OCI-LY1 (cell line): ENCODE data around the gene RILPL2.
"Not testable (repeated sequence)": the region's sequence is repeated elsewhere in the genome, so short reads cannot be mapped to it uniquely, and the experiment has no call there.

ENCODE experiments used
- H2AFZ ChIP-seq: fragments of 200-600 bp; sonication (generic), shearing (Covaris generic); 2 replicates; pipeline ENCODE4 v1.6.0; 2014; ENCODE audit warnings: antibody characterized with exemption, mild to moderate bottlenecking, low read length
- H3F3A ChIP-seq: fragments of 200-600 bp; sonication (generic), shearing (Covaris generic); 2 replicates; pipeline ENCODE4 v1.6.0; 2014; ENCODE audit warnings: mild to moderate bottlenecking, antibody characterized with exemption, low read length, moderate library complexity; ENCODE audit not compliant: insufficient read depth
- H3K27ac ChIP-seq: fragments of 200-600 bp; sonication (generic); 2 replicates; pipeline ENCODE4 v1.5.1; 2014; ENCODE audit warnings: low read length, mixed run types, mild to moderate bottlenecking, low read depth; ENCODE audit not compliant: poor library complexity, severe bottlenecking
- H3K27me3 ChIP-seq: fragments of 200-600 bp; sonication (generic); 2 replicates; pipeline ENCODE4 v1.6.0; 2014; ENCODE audit warnings: antibody characterized with exemption, mild to moderate bottlenecking, low read length, moderate library complexity; ENCODE audit not compliant: insufficient read depth
- H3K36me3 ChIP-seq: fragments of 200-600 bp; sonication (generic); 2 replicates; pipeline ENCODE4 v1.6.1; 2014; ENCODE audit warnings: mild to moderate bottlenecking, antibody characterized with exemption, low read length, moderate library complexity, mixed read lengths; ENCODE audit not compliant: insufficient read depth
- H3K4me1 ChIP-seq: fragments of 200-600 bp; sonication (generic); 2 replicates; pipeline ENCODE4 v1.5.1; 2014; ENCODE audit warnings: mild to moderate bottlenecking, low read length, moderate library complexity; ENCODE audit not compliant: insufficient read depth, severe bottlenecking
- H3K4me2 ChIP-seq: fragments of 200-600 bp; sonication (generic), shearing (Covaris generic); 2 replicates; pipeline ENCODE4 v1.6.1; 2014; ENCODE audit warnings: low read length
- H3K4me3 ChIP-seq: fragments of 200-600 bp; sonication (generic); 2 replicates; pipeline ENCODE4 v1.5.1; 2014; ENCODE audit warnings: low read length, low read depth, mild to moderate bottlenecking, mixed read lengths; ENCODE audit not compliant: poor library complexity, severe bottlenecking
- H3K79me2 ChIP-seq: fragments of 200-600 bp; shearing (Covaris generic); 2 replicates; pipeline ENCODE4 v1.6.1; 2016; ENCODE audit warnings: mixed run types, low read length, mixed read lengths; ENCODE audit not compliant: insufficient read depth
- H3K9ac ChIP-seq: fragments of 200-600 bp; sonication (generic), shearing (Covaris generic); 2 replicates; pipeline ENCODE4 v1.6.1; 2014; ENCODE audit warnings: mild to moderate bottlenecking, low read length, mixed read lengths
- H3K9me2 ChIP-seq: fragments of 200-600 bp; sonication (generic), shearing (Covaris generic); 2 replicates; pipeline ENCODE4 v1.6.1; 2014; ENCODE audit warnings: low read depth, mild to moderate bottlenecking, low read length, mixed read lengths
- H3K9me3 ChIP-seq: fragments of 200-600 bp; shearing (Covaris generic); 2 replicates; pipeline ENCODE4 v1.6.1; 2014; ENCODE audit warnings: low read length, mixed read lengths
- H4K20me1 ChIP-seq: fragments of 200-600 bp; sonication (generic), shearing (Covaris generic); 2 replicates; pipeline ENCODE4 v1.6.0; 2016; ENCODE audit warnings: mild to moderate bottlenecking, low read length; ENCODE audit not compliant: insufficient read depth
- CTCF ChIP-seq: fragments of 200-600 bp; sonication (generic), shearing (Covaris generic); IDR thresholded peaks from 2 replicates; pipeline ENCODE4 v1.5.1; 2017; ENCODE audit warnings: mild to moderate bottlenecking, antibody characterized with exemption, low read length, moderate library complexity, mixed read lengths
- EZH2 ChIP-seq: fragments of 200-600 bp; sonication (generic), shearing (Covaris generic); IDR thresholded peaks from 2 replicates; pipeline ENCODE4 v1.8.0; 2017; ENCODE audit warnings: borderline replicate concordance, mixed run types, mild to moderate bottlenecking, antibody characterized with exemption, low read length, moderate library complexity, mixed read lengths

RILPL2 gene

GRCh38 chr12:123468786-123469185 is 32.3 kb upstream of the RILPL2 start:
- H4K20me1 ChIP-seq = no peaks in the 10 kb centered on the region
- H2AFZ ChIP-seq = no peak overlapping the region
- H3K4me1 ChIP-seq = peaks cover 19% of the 10 kb centered on the region
- H3K9me3 ChIP-seq = no peaks in the 10 kb centered on the region
- no peaks in the 10 kb centered on the region for H3K9me2 ChIP-seq
- H3F3A ChIP-seq = no peaks in the 10 kb centered on the region
- H3K79me2 ChIP-seq = no peaks in the 10 kb centered on the region
- no peak overlapping the region for H3K4me2 ChIP-seq
- peaks cover 38% of the 10 kb centered on the region; the same call in 1 of the 2 replicates for H3K36me3 ChIP-seq
- H3K27ac ChIP-seq = peak overlapping the region; percentile 60
- H3K4me3 ChIP-seq = no peak overlapping the region
- H3K27me3 ChIP-seq = no peaks in the 10 kb centered on the region
- TF ChIP-seq CTCF (peak; percentile 59), EZH2 (no peak)
- H3K9ac ChIP-seq = no peak overlapping the region; the same call in 1 of the 2 replicates

- no peak overlapping the region for H3K27ac ChIP-seq
- H3K36me3 ChIP-seq = peaks cover 27% of the 10 kb centered on the region; the same call in 1 of the 2 replicates
- H3K9ac ChIP-seq = no peak overlapping the region
- peaks cover 19% of the 10 kb centered on the region for H3K4me1 ChIP-seq
- TF ChIP-seq CTCF (no peak), EZH2 (no peak)
- no peaks in the 10 kb centered on the region for H3K27me3 ChIP-seq
- no peak overlapping the region for H3K4me2 ChIP-seq
- H3K79me2 ChIP-seq = peaks cover 5% of the 10 kb centered on the region; the same call in 1 of the 2 replicates
- no peaks in the 10 kb centered on the region for H3K9me2 ChIP-seq
- H3F3A ChIP-seq = no peaks in the 10 kb centered on the region
- H2AFZ ChIP-seq = no peak overlapping the region
- no peaks in the 10 kb centered on the region for H3K9me3 ChIP-seq
- H3K4me3 ChIP-seq = no peak overlapping the region
- no peaks in the 10 kb centered on the region for H4K20me1 ChIP-seq
Measured at GRCh38 chr12:123465084-123465483, 28.6 kb upstream of the RILPL2 start.

- not testable (repeated sequence) for H3F3A ChIP-seq, H3K27ac ChIP-seq, H3K9me2 ChIP-seq, H4K20me1 ChIP-seq, H3K4me2 ChIP-seq, H3K4me3 ChIP-seq, H2AFZ ChIP-seq, H3K27me3 ChIP-seq, H3K9ac ChIP-seq, H3K9me3 ChIP-seq
- peaks cover 12% of the 10 kb centered on the region for H3K79me2 ChIP-seq
- peaks cover 23% of the 10 kb centered on the region for H3K4me1 ChIP-seq
- peaks cover 27% of the 10 kb centered on the region; the same call in 1 of the 2 replicates for H3K36me3 ChIP-seq
Measured at GRCh38 chr12:123463174-123463573, 26.7 kb upstream of the RILPL2 start.

GRCh38 chr12:123457980-123458779 is 21.7 kb upstream of the RILPL2 start, which contains the start of gene SNRNP35:
Gene SNRNP35 (plus strand): TSS chr12:123458139. CDS start chr12:123465541, 7,402 bp downstream.
- H3F3A ChIP-seq = no peaks in the 10 kb centered on the region
- no peak for TF ChIP-seq CTCF
- no peak for TF ChIP-seq EZH2
- no peaks in the 10 kb centered on the region for H4K20me1 ChIP-seq
- peak within 1 kb of the TSS; percentile 99 for H3K27ac ChIP-seq
- H3K9me2 ChIP-seq = no peaks in the 10 kb centered on the region
- H3K79me2 ChIP-seq = peaks cover 12% of the 10 kb centered on the region
- H3K27me3 ChIP-seq = no peaks in the 10 kb centered on the region
- no peaks in the 10 kb centered on the region for H3K9me3 ChIP-seq
- H3K4me3 ChIP-seq = peak within 1 kb of the TSS; percentile 99
- 0 out of 2 replicates have a peak, but pooled peaks cover 3% of the 10 kb centered on the region for H3K36me3 ChIP-seq
- peaks cover 17% of the 10 kb centered on the region for H3K4me1 ChIP-seq
- H3K9ac ChIP-seq = peak within 1 kb of the TSS; percentile 100
- peak within 1 kb of the TSS; percentile 95 for H3K4me2 ChIP-seq
- H2AFZ ChIP-seq = peak within 1 kb of the TSS; percentile 12; the same call in 1 of the 2 replicates
